HG03460 (cell line): ENCODE results near the gene ASIC4.

Experiments
- ATAC-seq: cut with Tn5 transposase; IDR thresholded peaks from one replicate; pipeline ENCODE4 v1.9.1; 2021; ENCODE audit not compliant: unreplicated experiment

Gene ASIC4

DNA sequence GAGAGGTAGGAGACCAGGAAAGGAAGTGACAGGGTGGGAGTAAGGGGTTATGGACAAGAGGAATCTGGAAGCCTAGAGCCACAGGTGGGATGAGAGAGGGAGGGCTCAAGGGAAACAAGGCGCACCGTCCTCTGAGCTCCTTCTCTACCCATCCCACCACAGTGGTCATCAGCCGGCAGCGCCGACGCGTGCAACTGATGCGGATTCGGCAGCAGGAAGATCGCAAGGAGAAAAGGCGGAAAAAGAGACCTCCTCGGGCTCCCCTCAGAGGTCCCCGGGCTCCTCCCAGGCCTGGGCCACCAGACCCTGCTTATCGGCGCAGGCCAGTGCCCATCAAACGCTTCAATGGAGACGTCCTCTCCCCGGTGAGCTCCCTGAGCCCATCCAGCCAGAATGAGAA lies 34.7 kb downstream of the ASIC4 start:
- ATAC-seq: no peak

DNA sequence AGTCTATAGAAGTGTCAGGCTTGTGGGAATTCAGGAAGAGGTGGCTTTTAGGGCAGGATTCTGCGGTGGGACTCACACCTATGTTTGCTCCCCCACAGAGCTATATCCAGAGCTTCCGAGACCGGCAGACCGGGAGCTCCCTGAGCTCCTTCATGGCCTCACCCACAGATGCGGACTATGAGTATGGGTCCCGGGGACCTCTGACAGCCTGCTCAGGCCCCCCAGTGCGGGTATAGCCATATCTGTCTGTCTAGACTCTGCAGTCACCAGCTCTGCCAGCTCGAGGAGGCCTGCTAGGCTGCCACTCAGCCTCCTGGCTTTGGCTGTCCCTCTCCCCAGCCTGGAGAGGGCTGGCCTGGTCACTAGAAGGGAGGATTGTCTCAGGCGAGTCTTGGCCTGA lies 35.3 kb downstream of the ASIC4 start:
- no peak for ATAC-seq

DNA sequence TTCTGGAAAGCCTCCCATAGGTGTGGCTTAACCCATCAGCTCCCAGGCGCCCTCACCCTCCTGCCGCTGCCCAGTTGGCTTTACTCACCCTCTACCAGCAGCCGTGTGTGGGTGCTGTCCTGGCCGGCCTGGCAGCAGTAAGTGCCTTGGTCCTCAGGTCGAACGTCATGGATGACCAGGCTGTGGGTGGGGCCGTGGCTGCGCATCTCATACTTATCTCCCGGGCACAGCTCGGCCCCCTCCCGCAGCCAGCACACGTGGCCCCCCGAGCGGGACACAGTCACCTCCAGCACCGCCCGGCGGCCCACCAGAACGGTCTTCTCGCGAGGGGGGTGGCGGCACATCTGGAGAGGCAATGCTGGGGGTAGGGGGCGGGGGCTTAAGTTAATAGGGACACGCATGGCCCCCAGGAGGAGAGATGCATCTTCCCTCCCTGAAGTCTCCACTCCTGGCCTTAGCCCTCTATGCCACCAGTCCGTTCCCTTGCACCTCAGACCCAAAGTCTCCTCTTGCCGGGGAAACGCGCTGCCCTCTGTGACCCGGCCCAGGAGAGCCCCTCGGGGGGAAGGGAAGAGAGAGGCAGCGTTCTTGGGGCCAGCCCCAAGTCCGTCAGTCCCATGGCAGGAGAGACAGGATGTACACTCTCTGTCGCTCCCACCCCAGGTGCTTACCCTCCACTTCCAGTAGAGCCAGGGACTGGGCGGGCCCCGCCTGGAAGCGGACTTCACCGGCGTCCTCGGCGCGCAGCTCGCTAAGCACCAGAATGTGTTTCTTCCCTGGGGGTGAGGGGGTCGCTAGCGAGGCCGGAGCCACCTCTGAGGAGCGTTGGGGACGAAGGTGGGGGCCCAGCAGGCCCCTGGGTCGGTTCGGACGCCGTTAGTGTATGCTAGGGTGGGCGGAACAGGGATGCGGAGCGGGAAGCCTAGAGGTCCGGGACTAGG lies 37.4 kb downstream of the ASIC4 start:
- peak; percentile 22 for ATAC-seq

DNA sequence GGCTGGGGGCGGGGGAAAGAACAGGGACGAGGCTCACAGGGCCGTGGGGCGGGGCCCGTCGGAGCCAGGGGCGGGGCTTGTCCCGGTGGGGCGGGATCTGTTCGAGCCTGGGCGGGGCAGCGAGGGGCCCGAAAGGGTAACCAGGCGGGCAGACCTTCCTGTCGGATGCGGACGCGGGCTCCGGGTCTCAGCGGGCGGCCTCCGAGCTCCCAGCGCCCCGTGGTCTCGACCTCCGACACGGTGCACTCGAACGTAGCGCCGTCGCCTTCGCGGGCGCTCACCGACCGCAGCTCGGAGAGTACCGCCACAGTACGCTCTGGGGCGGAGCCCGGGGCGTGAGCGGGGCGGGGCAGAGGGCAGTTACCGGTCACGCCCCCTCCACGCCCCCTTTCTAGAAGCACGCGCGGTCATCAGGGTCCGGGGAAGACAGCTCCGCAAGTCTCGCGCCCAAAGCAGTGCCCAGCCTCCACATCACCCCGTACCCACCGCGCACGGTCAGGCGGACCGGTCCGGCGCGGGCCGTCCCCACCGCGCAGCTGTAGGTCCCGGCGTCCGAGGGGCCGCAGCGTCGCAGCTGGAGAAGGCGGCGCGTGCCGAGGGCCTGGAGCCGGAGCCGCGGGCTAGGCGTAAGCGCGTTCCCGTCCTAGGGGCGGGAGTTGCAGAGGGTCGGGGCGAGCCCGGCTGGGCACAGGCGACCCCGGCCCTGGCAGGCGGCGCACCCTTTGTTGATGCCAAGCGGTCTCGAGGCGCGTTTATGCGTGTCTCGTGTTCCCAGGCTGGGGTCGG lies 38.3 kb downstream of the ASIC4 start:
- peak; percentile 91 for ATAC-seq

DNA sequence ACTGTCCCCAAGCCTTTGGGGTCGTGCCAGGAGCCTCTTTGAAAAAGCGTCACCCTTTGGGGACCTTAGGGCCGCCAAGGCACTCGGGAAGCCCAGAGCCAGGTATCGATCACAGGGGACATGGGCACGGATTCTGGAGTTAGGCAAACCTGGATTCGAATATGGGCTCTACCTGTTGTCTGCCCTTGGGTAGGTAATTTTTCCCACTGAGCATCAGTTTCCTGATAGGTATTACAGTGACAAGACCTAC lies 38.8 kb downstream of the ASIC4 start:
- ATAC-seq: no peak

DNA sequence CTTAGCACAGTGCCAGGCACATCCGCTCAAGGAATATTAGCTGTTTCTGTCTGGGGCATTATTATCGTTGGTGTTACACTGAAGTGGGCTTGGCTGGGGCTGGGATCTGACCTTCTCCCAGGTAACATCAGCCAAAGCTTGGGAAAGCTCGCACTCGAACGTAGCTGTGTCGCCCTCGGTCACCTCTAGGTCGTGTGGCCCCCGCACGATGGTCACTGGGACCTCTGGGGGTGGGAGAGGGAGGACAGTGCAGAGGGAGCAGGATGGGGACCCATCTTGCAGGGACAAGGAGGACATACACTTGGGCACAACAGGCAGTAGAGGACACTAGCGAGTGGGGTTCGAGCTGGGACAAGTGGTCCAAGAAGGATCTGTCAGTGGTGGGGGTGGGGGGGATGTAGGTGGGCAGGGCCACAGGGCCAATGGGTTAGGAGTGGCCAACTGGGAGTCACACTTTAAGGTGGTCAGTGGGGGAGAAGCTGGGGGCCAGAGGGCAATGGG lies 39.2 kb downstream of the ASIC4 start:
- no peak for ATAC-seq

DNA sequence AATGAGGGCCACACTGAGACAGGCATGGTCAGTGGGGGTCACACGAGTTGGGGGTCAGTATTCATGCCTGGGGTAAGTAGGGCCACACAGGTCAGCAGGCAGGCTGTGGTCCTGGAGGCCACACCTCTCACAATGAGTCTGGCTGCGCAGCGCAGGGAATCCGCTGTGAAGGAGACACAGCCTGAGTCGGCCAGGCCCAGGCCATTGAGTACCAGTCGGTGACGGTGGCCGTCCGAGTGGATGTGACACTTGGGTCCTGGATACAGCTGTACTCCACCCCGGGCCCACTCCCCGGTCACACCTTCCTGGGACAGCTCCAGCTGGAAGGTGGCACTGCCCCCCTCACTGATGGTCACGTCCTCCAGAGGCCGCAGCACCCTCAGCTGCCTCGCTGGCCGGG lies 40.1 kb downstream of the ASIC4 start:
- no peak for ATAC-seq

DNA sequence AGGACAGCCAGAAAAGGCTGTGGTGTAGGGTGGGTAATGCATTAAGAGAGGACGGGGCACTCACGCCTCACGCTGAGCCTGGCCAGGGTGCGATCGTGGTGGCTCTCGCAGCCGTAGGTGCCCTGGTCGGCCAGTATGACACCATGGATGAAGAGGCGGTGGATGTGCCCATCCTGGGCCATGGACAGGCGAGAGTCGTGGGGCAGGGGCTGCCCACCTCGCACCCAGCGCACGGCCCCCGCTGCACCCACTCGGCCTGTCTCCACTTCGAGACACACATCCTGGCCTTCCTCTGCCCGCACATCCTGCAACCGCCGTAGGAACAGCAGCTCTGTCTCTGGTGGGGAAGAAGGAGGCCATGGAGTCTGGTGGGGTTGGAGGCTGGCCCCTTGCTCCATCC lies 41.7 kb downstream of the ASIC4 start:
- ATAC-seq: no peak

DNA sequence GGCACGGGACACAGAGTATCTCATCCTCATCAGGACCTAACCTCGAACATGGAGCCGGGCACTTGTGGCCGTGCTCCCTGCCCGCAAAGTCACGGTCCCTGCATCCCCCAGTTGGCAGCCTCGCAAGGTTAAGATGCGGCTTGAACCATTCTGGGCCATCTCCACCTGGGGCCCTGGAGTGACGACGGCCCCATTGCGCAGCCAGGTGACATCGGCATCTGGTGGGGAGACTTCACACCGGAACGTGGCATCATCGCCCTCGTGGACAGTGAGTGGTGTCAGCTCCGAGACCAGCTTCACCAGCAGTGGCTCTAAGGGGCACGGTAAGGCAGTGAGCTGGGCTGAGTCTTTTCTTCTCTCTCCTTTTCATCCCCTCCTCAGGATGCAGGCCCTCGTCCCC lies 42.1 kb downstream of the ASIC4 start:
- no peak for ATAC-seq

DNA sequence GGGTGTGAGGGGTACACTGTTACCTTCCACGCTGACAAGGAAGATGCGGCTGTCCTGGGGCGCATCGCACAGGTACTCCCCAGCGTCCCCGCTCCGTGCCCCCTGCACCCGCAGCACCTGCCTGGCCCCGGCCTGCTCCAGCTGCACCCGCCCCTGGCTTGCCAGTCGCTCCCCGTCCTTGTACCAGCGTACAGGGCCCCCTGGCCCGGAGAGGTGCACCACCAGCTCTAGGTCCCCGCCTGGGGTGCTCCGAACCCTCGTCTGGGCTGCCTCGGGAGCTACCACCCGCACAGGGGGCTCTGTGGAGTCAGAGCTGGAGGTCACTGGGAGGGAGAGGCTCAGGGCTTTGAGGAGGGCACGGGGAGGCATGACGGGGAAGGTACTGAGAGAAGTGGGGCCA lies 43.0 kb downstream of the ASIC4 start:
- no peak for ATAC-seq

DNA sequence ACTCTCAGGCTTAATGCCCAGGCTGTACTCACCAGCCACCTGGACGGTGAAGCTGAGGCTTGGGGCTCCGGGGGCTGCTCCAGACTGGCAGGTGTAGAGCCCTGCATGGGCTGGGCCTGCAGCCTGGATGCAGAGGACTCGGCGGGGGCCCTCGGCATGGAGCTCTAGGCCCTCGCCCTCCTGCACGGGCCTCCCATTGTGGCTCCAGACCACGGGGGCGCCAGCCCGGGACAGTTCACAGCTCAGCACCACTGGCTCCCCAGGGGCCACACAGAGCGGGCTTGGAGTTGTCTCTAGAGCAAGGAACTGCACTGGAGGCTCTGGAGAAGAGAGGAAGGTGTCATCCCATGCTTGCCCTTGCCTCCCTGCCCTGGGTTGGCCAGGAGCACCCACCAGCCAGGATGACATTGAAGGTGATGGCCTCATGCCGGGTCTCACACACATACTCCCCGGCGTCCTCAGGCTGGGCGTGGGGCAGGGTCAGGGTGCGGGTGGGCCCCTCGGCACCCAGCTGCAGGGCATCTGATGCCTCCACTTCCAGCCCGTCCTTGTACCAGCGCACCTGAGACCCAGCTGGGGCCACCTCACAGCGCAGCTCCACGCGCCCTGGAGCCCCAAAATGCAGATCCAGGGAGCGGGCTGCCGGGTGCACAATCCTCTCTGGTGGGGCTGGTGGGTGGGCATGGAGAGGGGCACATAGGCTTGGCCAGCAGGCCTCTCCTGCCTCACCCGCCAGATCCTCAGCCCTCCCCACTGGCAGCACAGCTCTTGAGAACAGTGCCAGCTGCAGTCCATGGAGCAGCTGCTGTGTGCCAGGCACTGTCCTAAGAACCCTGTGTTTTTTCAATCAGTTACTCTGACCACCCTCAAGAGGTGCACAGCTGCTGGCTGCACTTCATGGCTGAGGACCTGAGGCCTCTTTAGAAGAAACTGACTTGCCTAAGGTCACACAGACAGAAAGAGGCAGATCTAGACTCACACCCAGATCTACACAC lies 43.8 kb downstream of the ASIC4 start:
- no peak for ATAC-seq

DNA sequence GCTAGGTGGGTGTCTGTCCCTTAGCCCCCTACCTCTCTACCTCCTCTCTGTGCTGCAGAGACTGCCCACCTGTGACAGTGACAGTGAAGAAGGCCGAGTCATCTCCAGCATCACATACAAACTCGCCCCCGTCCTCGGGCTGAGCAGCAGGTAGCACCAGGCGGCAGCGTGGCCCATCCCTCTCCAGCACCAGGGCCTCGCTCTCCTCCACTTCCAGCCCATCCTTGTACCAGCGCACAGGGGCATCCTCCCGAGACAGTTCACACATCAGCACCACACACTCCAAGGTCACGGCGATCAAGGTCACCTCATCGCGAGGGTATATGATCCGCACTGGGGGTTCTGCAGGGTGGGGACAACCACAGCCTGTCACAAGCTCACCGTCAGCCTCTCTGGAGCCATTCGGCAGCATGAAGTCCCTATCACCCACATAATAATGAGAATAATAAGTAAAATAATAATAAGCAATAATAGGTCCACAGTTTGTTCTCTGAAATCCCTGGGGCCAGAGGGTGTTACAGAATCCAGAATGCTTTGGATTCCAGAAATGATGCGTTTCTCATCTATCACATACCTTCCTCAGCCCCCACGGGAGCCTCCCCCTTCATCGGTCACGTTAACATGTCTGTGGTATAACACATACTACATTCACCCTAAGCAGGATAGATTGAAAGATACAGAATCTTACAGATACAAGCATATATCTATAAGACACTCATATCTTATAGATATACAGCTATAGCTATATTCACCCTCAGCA lies 45.1 kb downstream of the ASIC4 start:
- no peak for ATAC-seq

DNA sequence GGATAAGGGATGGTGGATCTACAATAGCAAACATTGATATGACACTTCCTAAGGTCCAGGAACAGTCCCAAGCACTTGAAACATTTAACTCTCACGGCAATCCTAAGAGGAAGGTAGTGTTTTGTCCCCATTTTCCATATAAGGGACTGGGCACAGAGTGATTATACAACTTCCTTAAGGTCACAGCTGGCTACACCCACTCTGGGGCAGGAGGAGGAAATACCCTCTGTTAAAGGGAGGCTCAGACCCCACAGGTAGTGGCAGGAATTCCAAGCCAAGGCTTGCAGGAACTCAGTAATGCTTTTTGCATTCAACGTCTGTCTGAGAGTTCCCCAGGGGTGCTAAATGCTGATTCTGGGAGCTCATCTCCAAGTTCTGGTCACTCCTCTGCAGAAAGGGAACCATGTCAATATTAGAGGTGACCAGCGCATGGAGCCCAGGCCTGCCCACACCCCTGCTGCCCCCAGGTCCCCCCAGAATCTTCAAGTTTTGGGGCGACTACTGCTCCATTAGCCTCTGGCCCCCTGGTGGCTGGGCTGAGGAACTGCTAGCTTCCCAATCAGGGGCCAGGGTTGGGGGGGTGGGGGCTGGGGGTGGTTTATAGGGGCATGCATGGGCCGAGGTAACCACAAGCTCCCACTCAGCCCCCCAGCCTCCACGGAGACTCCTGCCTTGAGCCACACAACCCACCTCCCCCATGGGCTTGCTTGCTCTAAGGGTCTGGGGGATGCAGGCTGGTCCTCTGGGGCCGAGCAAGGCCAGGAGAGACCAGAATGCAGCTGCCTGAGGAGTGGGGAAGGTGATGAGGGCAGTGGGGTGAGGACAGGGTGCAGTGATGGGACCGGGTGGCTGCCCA lies 46.0 kb downstream of the ASIC4 start:
- ATAC-seq: peak; percentile 61

DNA sequence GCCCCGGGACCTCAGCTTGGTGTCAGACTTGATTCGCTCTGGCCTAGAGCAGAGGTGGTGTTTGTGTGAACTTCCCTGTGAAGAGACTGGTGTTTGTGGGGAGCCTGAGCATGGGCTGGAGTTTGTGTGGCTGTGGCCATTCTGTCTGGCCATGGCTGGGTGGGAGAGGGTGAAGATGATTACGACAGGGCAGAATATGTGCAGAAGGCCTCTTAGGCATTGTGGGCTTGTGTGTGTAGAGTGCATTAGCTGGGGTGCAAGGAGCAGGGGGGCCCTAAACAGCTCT lies 46.6 kb downstream of the ASIC4 start:
- no peak for ATAC-seq

DNA sequence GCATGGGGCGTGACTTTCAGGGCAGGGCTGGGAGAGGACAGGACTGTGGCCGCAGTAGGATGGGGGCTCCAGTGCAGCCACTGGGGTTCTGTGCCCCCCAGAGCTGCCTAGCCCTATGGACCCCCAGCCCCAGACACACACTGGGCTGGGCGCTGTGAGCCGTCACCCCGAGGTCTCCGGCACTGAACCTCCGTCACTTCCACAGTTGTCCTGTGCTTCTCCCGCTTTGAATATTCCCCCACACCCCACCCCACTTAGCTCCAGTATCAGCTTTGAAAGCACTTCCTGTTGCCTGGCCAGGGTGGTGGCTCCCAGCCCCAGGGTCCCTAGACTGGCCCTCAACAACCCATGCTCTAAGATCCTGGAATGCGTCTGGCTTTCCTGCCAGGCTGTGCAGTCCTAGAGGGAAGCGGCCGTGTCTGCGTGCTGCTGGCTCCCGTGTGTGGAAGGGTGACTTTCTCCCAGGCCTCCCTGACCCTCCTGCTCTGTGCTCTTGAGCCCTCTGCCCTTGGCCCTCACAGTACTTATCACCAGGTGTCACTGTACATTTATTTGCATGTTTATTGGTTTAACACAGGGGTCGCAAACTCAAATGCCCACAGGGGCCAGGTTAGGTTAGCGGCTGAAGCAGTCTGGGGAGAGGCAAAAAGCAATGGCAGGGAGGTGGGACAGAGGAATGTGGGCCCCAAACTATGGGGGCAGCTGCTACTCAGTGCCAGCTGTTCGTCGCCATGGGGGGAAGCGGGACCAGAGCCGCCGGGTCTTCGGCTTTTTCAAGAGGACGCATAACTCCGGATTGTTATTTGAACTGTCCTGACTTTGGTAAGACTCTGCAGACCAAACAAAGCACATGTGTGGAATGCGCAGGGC lies 47.1 kb downstream of the ASIC4 start:
- ATAC-seq: no peak

DNA sequence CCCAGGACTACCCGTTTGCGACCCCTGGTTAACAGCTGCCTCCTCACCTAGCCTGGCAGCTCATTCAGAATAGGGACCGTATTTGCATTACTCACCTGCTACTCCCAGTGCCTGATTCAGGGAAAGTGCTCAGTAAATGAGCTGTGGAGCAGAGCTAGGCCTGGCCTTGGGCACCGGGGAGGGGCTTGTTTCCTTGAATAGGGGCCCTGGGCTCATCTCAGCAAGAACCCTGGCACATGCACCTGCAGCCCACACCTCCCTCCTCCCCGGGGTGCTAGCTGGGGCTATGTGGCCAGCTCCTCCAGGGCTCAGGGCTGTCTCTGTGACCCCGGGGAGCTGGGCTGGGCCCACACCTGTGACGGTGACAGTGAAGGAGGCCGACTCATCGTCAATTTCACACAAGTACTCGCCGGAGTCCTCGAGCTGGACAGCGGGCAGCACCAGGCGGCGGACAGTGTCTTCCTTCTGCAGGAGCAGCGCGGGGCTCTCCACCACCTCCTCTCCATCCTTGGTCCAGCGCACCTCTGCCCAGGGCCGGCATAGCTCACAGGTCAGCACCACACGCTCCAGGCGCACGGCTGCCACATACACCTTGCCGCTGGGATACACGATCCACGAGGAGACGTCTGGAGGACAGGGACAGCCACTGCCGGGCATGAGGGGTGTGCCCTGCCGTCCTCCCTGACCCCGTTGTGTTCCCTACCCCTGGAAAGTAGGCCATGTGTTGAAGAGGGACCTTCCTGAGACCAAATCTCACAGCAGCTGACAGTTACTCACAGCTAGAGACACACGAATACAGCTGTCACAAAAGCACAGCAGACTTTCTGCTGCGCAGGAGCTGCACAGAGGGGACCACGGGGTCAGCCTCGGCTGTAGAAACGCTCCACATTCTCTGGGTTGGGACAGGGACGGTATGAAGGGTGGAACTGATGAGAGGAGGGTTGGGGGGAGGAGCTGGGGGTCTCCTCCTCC lies 48.1 kb downstream of the ASIC4 start:
- no peak for ATAC-seq

DNA sequence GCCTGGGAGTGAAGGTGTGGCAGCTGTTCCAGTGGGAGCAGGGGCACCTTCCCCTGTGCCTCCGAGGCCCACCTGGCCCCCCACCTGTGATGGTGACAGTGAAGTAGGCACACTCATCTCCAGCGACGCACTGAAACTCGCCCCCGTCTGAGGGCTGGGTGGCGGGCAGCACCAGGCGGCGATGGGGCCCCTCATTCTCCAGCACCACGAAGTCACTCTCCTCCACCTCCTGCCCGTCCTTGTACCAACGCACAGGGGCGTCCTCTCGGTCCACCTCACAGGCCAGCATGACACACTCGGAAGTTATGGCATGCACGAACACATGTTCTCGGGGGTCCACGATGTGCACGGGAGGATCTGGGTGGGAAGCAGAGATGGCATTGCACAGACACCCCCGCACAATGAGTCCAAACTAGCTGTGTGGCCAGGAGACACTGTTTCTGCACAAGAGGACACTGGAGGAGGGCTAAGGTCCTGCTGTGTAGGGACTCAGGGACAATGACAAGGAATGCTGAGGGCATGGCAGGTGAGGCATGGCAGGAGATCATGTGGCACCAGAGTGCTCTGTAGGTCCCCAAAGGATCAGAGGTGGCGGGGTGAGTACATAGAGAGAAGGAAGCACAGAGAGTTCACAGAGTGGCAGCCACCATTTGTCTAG lies 49.1 kb downstream of the ASIC4 start:
- ATAC-seq: no peak
